ENCODE results near the gene FGFR2. TPM values are rescaled to one million over a fixed set of nuclear protein-coding genes. Genes with fewer than 3 reads are reported as not detected.
"Not testable (repeated sequence)": the region's sequence is repeated elsewhere in the genome, so short reads cannot be mapped to it uniquely, and the experiment has no call there.

FGFR2 gene
- total and polyA plus RNA-seq, 2 experiments from 2014 or later, result 41.3 to 90.4 TPM

DNA sequence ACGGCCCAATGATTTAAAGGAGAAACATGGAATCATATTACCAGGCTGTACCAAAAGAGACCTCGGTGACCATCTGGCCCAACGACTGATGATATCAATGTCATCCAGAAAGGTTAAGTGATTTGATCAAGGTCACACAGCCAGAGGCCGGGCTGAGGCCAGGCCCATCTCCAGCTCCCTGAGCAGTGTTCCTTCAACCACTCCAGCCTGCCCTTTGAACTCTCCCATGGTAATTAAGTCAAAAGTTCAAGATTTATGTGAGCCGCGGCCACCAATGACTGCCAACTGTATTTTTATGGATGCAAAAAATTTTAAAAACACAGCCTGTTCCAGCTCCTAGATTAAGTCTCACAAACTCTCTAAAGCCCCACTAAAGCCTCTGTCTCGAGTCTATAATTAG lies 41.8 kb downstream of the FGFR2 start:
- H3K9me2 ChIP-seq (replicated peaks; ENCODE audit: insufficient read depth), result no peaks in the 10 kb centered on the region
- no peak overlapping the region for H2AFZ ChIP-seq
- H3K79me2 ChIP-seq, result peaks cover 89% of the 10 kb centered on the region
- H3K4me2 ChIP-seq, result peak overlapping the region; percentile 22
- no peak overlapping the region for H3K4me3 ChIP-seq
- no peaks in the 10 kb centered on the region for H3K36me3 ChIP-seq (replicated peaks; ENCODE audit: insufficient read depth, low read depth)
- TF ChIP-seq EZH2phosphoT487 (IDR thresholded peaks at IDR 0.05; ENCODE audit: low read depth, severe bottlenecking, unreplicated experiment) (no peak), EZH2 (IDR thresholded peaks at IDR 0.05; ENCODE audit: borderline replicate concordance) (no peak)
- TF ChIP-seq, protein P1, sequence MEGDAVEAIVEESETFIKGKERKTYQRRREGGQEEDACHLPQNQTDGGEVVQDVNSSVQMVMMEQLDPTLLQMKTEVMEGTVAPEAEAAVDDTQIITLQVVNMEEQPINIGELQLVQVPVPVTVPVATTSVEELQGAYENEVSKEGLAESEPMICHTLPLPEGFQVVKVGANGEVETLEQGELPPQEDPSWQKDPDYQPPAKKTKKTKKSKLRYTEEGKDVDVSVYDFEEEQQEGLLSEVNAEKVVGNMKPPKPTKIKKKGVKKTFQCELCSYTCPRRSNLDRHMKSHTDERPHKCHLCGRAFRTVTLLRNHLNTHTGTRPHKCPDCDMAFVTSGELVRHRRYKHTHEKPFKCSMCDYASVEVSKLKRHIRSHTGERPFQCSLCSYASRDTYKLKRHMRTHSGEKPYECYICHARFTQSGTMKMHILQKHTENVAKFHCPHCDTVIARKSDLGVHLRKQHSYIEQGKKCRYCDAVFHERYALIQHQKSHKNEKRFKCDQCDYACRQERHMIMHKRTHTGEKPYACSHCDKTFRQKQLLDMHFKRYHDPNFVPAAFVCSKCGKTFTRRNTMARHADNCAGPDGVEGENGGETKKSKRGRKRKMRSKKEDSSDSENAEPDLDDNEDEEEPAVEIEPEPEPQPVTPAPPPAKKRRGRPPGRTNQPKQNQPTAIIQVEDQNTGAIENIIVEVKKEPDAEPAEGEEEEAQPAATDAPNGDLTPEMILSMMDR (IDR thresholded peaks at IDR 0.05; ENCODE audit: poor library complexity), result no peak
- peaks cover 27% of the 10 kb centered on the region for H3K4me1 ChIP-seq (ENCODE audit: insufficient read depth)
- H3K27me3 ChIP-seq, result no peaks in the 10 kb centered on the region
- DNase-seq (ENCODE audit: low spot score), result no peak
- H3K9me3 ChIP-seq (ENCODE audit: low read depth), result no peaks in the 10 kb centered on the region
- 55% methylated on average over 7 of the region's 7 CpGs for WGBS (ENCODE audit: low lambda C conversion rate, missing lambda C conversion rate)
- peaks cover 60% of the 10 kb centered on the region for H4K20me1 ChIP-seq (ENCODE audit: insufficient read depth, poor library complexity, severe bottlenecking)
- H3K27ac ChIP-seq, result no peak overlapping the region

GRCh38 chr10:121554916-121555315 lies 43.3 kb downstream of the FGFR2 start:
- H4K20me1 ChIP-seq (ENCODE audit: insufficient read depth, poor library complexity, severe bottlenecking), result peaks cover 51% of the 10 kb centered on the region
- not testable (repeated sequence) for H3K9me3 ChIP-seq (ENCODE audit: low read depth); H3K27me3 ChIP-seq; H3K36me3 ChIP-seq (replicated peaks; ENCODE audit: insufficient read depth, low read depth); H3K4me3 ChIP-seq; DNase-seq (ENCODE audit: low spot score); H3K4me2 ChIP-seq; H3K9me2 ChIP-seq (replicated peaks; ENCODE audit: insufficient read depth); H2AFZ ChIP-seq
- H3K27ac ChIP-seq, result peak overlapping the region; percentile 27
- 52% methylated on average over 9 of the region's 9 CpGs for WGBS (ENCODE audit: low lambda C conversion rate, missing lambda C conversion rate)
- H3K79me2 ChIP-seq, result peaks cover 91% of the 10 kb centered on the region
- peaks cover 27% of the 10 kb centered on the region for H3K4me1 ChIP-seq (ENCODE audit: insufficient read depth)

DNA sequence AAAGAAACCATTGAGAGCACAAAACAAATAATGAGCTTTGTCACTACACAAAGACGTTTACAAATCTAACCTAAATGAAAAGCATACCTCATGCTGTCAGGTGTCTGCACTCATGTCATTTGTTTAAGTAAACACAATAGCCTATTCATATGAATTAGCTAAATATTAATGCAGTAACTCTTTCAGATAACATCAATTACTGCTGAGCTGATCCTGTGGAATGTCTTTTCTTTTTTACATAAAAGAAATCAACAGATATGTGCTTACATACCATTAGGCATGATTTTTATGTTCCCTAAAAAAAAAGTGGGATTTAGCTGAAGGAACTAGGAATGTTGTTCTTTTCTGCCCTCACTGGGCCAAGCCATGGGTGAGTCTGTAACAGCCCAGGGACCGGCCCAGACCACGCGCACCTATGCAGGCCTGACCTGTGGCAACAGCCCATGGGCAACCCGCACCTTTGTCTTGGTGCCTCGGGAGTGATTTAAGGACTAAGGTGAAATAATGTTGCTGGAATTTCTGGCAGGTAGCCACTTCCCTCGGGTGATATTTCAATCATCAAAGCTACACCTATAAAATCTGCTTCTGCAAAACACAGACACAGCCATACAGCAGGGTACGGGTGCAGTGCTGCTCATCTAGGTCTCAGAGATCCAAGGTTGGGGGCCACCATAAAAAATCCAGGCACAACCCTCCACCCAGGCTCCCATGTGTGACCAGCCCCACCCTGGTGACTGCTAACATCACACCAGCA lies 44.6 kb downstream of the FGFR2 start:
- no peaks in the 10 kb centered on the region for H3K36me3 ChIP-seq (replicated peaks; ENCODE audit: insufficient read depth, low read depth)
- no peaks in the 10 kb centered on the region for H3K9me2 ChIP-seq (replicated peaks; ENCODE audit: insufficient read depth)
- H3K27ac ChIP-seq, result peak overlapping the region; percentile 36
- H3K4me1 ChIP-seq (ENCODE audit: insufficient read depth), result peaks cover 27% of the 10 kb centered on the region
- no peaks in the 10 kb centered on the region for H3K9me3 ChIP-seq (ENCODE audit: low read depth)
- TF ChIP-seq, protein P1 (IDR thresholded peaks at IDR 0.05; ENCODE audit: poor library complexity), result no peak
- TF ChIP-seq EZH2phosphoT487 (IDR thresholded peaks at IDR 0.05; ENCODE audit: low read depth, severe bottlenecking, unreplicated experiment) (no peak), EZH2 (IDR thresholded peaks at IDR 0.05; ENCODE audit: borderline replicate concordance) (no peak)
- no peaks in the 10 kb centered on the region for H3K27me3 ChIP-seq
- DNase-seq (ENCODE audit: low spot score), result peak; percentile 40
- WGBS (ENCODE audit: low lambda C conversion rate, missing lambda C conversion rate), result 58% methylated on average over 8 of the region's 8 CpGs
- H3K4me2 ChIP-seq, result peak overlapping the region; percentile 40
- H2AFZ ChIP-seq, result no peak overlapping the region
- no peak overlapping the region for H3K4me3 ChIP-seq
- H3K79me2 ChIP-seq, result peaks cover 91% of the 10 kb centered on the region
- peaks cover 42% of the 10 kb centered on the region for H4K20me1 ChIP-seq (ENCODE audit: insufficient read depth, poor library complexity, severe bottlenecking)

GRCh38 chr10:121552746-121553145 lies 45.5 kb downstream of the FGFR2 start:
- no peaks in the 10 kb centered on the region for H3K27me3 ChIP-seq
- H3K79me2 ChIP-seq, result peaks cover 91% of the 10 kb centered on the region
- H3K4me1 ChIP-seq (ENCODE audit: insufficient read depth), result peaks cover 27% of the 10 kb centered on the region
- no peaks in the 10 kb centered on the region for H3K36me3 ChIP-seq (replicated peaks; ENCODE audit: insufficient read depth, low read depth)
- peaks cover 35% of the 10 kb centered on the region for H4K20me1 ChIP-seq (ENCODE audit: insufficient read depth, poor library complexity, severe bottlenecking)
- H2AFZ ChIP-seq, result no peak overlapping the region
- H3K4me2 ChIP-seq, result no peak overlapping the region
- H3K9me2 ChIP-seq (replicated peaks; ENCODE audit: insufficient read depth), result no peaks in the 10 kb centered on the region
- H3K27ac ChIP-seq, result peak overlapping the region; percentile 36
- H3K4me3 ChIP-seq, result no peak overlapping the region
- H3K9me3 ChIP-seq (ENCODE audit: low read depth), result no peaks in the 10 kb centered on the region
- TF ChIP-seq EZH2 (IDR thresholded peaks at IDR 0.05; ENCODE audit: borderline replicate concordance) (no peak), EZH2phosphoT487 (IDR thresholded peaks at IDR 0.05; ENCODE audit: low read depth, severe bottlenecking, unreplicated experiment) (no peak)
- TF ChIP-seq, protein P1 (IDR thresholded peaks at IDR 0.05; ENCODE audit: poor library complexity), result no peak
- no peak for DNase-seq (ENCODE audit: low spot score)
- 77% methylated on average over 4 of the region's 4 CpGs for WGBS (ENCODE audit: low lambda C conversion rate, missing lambda C conversion rate)
